ENCODE measurements around the gene THRA. TPM values are rescaled to one million over a fixed set of nuclear protein-coding genes. Genes with fewer than 3 reads are reported as not detected.

The THRA gene
- total RNA-seq, 1 donor from 2014 or later, result 30.8 TPM

DNA sequence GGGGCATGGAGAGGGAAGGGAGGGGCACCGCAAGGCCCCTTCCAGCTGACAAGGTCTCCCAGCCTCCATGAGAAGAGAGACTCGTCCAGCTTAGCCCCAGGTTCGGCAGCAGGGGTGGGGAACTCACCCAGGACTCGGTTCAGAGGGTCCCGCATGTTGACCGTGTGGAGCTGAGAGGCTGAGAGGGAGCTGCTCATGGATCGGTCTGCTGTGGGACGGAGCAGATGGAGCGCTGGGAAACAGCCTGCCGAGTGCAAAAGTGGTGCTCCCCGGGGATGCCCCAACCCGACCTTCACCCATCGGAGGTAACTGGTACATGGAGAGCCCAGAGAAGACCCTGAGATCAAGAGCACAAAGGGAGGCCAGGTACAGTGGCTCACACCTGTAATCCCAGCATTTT, 42.6 kb upstream of the THRA start:
- peaks cover 24 to 33% (median 28%) of the 10 kb centered on the region in 3 donors for H3K36me3 ChIP-seq (ENCODE audit: control insufficient read depth in 3 of 3, insufficient read depth in 3 of 3, low read length in 3 of 3)
- H3K9me3 ChIP-seq (ENCODE audit: control insufficient read depth in 3 of 3, low read length in 3 of 3), result no peaks in the 10 kb centered on the region
- peak overlapping the region; percentile 79 for H3K27ac ChIP-seq (ENCODE audit: low read depth, low read length)
- peak overlapping the region in 1 of 3 donors; percentile 82 for H3K9ac ChIP-seq (ENCODE audit: low read depth in 1 of 3, low read length in 3 of 3)
- no peak overlapping the region for H3K4me3 ChIP-seq (ENCODE audit: low read length in 3 of 3)
- H3K27me3 ChIP-seq (ENCODE audit: control insufficient read depth in 3 of 3, insufficient read depth in 3 of 3, low read length in 3 of 3), result no peaks in the 10 kb centered on the region
- peaks cover 67 to 86% (median 78%) of the 10 kb centered on the region in 3 donors for H3K4me1 ChIP-seq (ENCODE audit: control insufficient read depth in 3 of 3, insufficient read depth in 3 of 3, low read length in 3 of 3)

DNA sequence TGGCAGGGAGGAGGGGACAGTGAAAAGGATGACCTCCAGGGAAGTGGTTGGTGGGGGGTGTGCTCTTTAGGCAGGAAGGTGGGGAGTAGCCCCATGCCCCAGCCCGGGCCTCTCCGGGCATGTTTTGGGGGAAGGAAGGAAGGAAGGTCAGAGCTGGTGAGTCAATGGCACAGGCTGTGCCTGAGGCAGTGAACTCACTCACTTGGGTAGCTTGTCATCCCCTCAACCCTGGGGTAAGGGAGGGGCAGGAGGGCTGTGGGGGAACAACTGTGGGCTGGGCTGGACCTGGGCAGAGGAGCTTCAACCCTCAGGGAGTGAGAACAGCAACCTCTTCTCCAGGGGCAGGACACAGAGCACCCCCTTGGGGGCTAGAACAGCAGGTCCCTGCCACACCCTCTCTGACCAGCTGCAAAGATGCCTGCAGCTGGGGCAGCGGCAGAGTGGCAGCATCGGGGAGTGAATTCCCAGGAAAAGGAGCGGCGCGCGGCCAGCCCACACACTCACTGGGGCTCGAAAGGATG, 41.3 kb upstream of the THRA start:
- Histone ChIP-seq H3K4me1 (ENCODE audit: control insufficient read depth in 3 of 3, insufficient read depth in 3 of 3, low read length in 3 of 3) (peaks cover 69 to 82% (median 69%) of the 10 kb centered on the region in 3 donors), H3K9ac (ENCODE audit: low read depth in 1 of 3, low read length in 3 of 3) (peak overlapping the region in 1 of 3 donors; percentile 11), H3K27ac (ENCODE audit: low read depth, low read length) (peak overlapping the region; percentile 47), H3K27me3 (ENCODE audit: control insufficient read depth in 3 of 3, insufficient read depth in 3 of 3, low read length in 3 of 3) (no peaks in the 10 kb centered on the region), H3K4me3 (ENCODE audit: low read length in 3 of 3) (no peak overlapping the region), H3K9me3 (ENCODE audit: control insufficient read depth in 3 of 3, low read length in 3 of 3) (no peaks in the 10 kb centered on the region), H3K36me3 (ENCODE audit: control insufficient read depth in 3 of 3, insufficient read depth in 3 of 3, low read length in 3 of 3) (peaks cover 36 to 47% (median 38%) of the 10 kb centered on the region in 3 donors)

DNA sequence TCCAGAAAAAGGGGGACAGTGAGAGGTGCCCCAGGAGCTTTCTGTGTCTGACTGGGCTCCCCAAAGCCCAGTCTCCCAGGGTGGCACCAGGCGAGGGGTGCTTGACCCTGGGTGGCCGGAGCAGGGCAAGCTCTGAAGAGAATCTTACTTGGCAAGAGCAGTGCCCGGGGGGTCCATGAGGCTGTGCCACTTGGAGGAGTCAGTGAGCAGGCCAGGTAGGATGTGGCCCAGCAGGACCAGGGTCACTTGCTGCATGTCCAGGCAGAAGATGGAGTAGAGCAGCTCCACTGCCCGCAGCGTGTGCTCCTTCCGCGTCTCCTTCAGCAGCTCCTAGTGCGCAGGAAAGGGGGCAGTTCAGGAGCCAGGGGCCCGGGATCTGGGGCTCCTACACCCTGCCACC, 40.3 kb upstream of the THRA start:
- no peak overlapping the region for H3K4me3 ChIP-seq (ENCODE audit: low read length in 3 of 3)
- peaks cover 64 to 81% (median 68%) of the 10 kb centered on the region in 3 donors for H3K4me1 ChIP-seq (ENCODE audit: control insufficient read depth in 3 of 3, insufficient read depth in 3 of 3, low read length in 3 of 3)

DNA sequence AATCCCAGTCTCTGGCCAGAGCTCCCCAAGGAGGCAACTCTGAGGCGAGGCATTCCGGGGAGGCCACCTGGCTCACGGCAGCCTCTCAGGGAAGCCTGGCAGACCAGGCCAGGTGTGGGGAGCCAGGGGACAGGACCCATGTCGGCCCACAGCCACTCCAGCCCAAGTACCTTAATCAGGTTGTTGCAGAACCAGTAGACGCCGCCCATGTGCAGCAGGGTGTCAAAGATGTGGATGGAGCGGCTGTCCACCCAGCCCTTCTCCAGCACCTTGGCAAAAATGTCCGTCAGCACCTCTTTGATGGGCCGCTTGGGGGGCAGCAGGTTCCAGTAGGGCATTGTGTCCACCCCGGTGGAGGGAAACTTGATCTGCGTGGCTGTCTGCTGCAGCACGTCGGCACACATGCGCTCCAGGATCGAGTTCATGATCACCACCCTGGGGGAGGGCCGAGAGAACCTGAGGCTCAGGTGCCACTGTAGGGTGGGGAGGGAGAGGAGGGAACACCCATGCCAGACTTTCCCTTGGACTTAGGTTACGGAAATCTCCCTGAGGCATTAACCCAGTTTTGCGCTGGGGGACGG, 39.7 kb upstream of the THRA start:
- H3K36me3 ChIP-seq (ENCODE audit: control insufficient read depth in 3 of 3, insufficient read depth in 3 of 3, low read length in 3 of 3), result peaks cover 43 to 54% (median 46%) of the 10 kb centered on the region in 3 donors

More for the DNA sequence above, 40.3 kb upstream of the THRA start:
- peak overlapping the region; percentile 11 for H3K27ac ChIP-seq (ENCODE audit: low read depth, low read length)
- no peaks in the 10 kb centered on the region for H3K9me3 ChIP-seq (ENCODE audit: control insufficient read depth in 3 of 3, low read length in 3 of 3)
- H3K36me3 ChIP-seq (ENCODE audit: control insufficient read depth in 3 of 3, insufficient read depth in 3 of 3, low read length in 3 of 3), result peaks cover 39 to 50% (median 42%) of the 10 kb centered on the region in 3 donors
- no peak overlapping the region for H3K9ac ChIP-seq (ENCODE audit: low read depth in 1 of 3, low read length in 3 of 3)
- H3K27me3 ChIP-seq (ENCODE audit: control insufficient read depth in 3 of 3, insufficient read depth in 3 of 3, low read length in 3 of 3), result no peaks in the 10 kb centered on the region

DNA sequence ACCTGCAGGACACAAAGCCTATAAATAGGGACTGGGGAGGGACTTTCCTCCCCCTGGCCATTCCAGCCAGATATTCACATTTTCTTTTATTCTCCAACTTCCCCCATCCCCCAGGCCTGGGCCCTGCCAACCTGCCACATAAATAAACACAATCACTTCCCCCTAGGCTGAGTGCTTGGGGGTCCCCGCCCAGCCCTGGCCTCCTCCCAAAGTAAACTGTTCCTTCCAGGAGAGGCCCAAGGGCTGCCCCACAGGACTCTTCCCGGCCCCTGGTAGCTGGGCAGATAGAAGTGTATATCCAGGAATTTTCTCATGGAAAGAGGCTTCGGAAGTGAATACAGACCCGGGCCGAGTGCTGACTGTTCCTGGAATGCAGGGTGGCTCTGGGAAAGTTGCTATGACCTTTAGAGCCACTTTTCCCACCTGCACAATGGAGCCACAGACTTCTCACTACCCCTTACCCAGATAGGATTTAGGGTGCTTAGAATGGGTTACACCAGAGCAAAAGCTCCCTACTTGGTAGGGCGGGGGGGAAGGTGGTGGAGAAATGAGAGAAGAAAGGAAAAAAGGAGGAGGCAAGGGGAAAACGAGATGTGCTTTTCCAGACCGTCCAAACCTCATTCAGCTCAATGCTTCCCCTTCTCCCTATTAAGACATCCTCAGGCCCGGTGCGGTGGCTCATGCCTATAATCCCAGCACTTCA, 39.0 kb upstream of the THRA start:
- no peaks in the 10 kb centered on the region for H3K27me3 ChIP-seq (ENCODE audit: control insufficient read depth in 3 of 3, insufficient read depth in 3 of 3, low read length in 3 of 3)
- peak overlapping the region; percentile 71 for H3K27ac ChIP-seq (ENCODE audit: low read depth, low read length)

More for the DNA sequence above, 39.7 kb upstream of the THRA start:
- H3K27me3 ChIP-seq (ENCODE audit: control insufficient read depth in 3 of 3, insufficient read depth in 3 of 3, low read length in 3 of 3), result no peaks in the 10 kb centered on the region
- H3K27ac ChIP-seq (ENCODE audit: low read depth, low read length), result peak overlapping the region; percentile 71
- no peak overlapping the region for H3K4me3 ChIP-seq (ENCODE audit: low read length in 3 of 3)
- H3K9ac ChIP-seq (ENCODE audit: low read depth in 1 of 3, low read length in 3 of 3), result peak overlapping the region; percentile 20 to 71 (median 50)
- H3K9me3 ChIP-seq (ENCODE audit: control insufficient read depth in 3 of 3, low read length in 3 of 3), result no peaks in the 10 kb centered on the region
- peaks cover 58 to 76% (median 63%) of the 10 kb centered on the region in 3 donors for H3K4me1 ChIP-seq (ENCODE audit: control insufficient read depth in 3 of 3, insufficient read depth in 3 of 3, low read length in 3 of 3)

DNA sequence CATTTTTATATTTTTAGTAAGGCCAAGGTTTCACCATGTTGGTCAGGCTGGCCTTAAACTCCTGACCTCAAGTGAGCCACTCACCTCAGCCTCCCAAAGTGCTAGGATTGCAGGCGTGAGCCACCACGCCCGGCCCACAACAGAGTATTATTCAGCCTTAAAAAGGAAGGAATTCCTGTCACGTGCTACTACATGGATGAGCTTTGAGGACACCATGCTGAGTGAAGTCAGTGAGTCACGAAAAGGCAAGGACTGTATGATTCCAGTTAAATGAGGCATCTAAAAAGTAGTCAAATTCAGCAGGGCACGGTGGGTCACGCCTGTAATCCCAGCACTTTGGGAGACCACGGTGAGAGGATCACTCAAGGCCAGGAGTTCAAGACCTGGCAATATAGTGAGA, 37.9 kb upstream of the THRA start:
- no peak overlapping the region for H3K9ac ChIP-seq (ENCODE audit: low read depth in 1 of 3, low read length in 3 of 3)
- H3K9me3 ChIP-seq (ENCODE audit: control insufficient read depth in 3 of 3, low read length in 3 of 3), result no peaks in the 10 kb centered on the region
- no peak overlapping the region for H3K4me3 ChIP-seq (ENCODE audit: low read length in 3 of 3)
- H3K27ac ChIP-seq (ENCODE audit: low read depth, low read length), result no peak overlapping the region
- peaks cover 40 to 57% (median 44%) of the 10 kb centered on the region in 3 donors for H3K4me1 ChIP-seq (ENCODE audit: control insufficient read depth in 3 of 3, insufficient read depth in 3 of 3, low read length in 3 of 3)
- H3K36me3 ChIP-seq (ENCODE audit: control insufficient read depth in 3 of 3, insufficient read depth in 3 of 3, low read length in 3 of 3), result peaks cover 52 to 66% (median 59%) of the 10 kb centered on the region in 3 donors
- no peaks in the 10 kb centered on the region for H3K27me3 ChIP-seq (ENCODE audit: control insufficient read depth in 3 of 3, insufficient read depth in 3 of 3, low read length in 3 of 3)

More for the DNA sequence above, 39.0 kb upstream of the THRA start:
- no peak overlapping the region for H3K4me3 ChIP-seq (ENCODE audit: low read length in 3 of 3)
- peak overlapping the region in 2 of 3 donors; percentile 50 to 71 for H3K9ac ChIP-seq (ENCODE audit: low read depth in 1 of 3, low read length in 3 of 3)
- H3K9me3 ChIP-seq (ENCODE audit: control insufficient read depth in 3 of 3, low read length in 3 of 3), result no peaks in the 10 kb centered on the region
- H3K4me1 ChIP-seq (ENCODE audit: control insufficient read depth in 3 of 3, insufficient read depth in 3 of 3, low read length in 3 of 3), result peaks cover 51 to 69% (median 56%) of the 10 kb centered on the region in 3 donors
- H3K36me3 ChIP-seq (ENCODE audit: control insufficient read depth in 3 of 3, insufficient read depth in 3 of 3, low read length in 3 of 3), result peaks cover 47 to 59% (median 51%) of the 10 kb centered on the region in 3 donors

DNA sequence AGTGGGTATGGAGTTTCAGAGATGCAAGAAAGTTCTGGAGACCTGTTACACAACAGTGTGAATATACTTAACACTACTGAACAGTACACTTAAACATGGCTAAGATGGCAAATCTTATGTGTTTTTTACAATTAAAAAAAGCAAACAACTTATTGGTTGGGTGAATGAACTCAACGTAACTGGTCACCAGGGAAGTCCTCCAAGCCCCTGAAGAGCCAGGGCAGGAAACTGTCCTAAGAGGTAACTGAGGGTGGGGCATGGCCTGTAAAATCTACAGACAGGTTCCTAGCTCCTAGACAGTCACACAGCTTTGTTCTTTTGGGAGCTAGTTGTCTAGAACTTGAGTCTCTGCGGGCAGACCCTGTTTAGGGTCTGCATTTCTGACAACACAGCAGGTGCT, 37.2 kb upstream of the THRA start:
- Histone ChIP-seq H3K36me3 (ENCODE audit: control insufficient read depth in 3 of 3, insufficient read depth in 3 of 3, low read length in 3 of 3) (peaks cover 51 to 65% (median 58%) of the 10 kb centered on the region in 3 donors), H3K9ac (ENCODE audit: low read depth in 1 of 3, low read length in 3 of 3) (no peak overlapping the region), H3K4me3 (ENCODE audit: low read length in 3 of 3) (no peak overlapping the region), H3K4me1 (ENCODE audit: control insufficient read depth in 3 of 3, insufficient read depth in 3 of 3, low read length in 3 of 3) (peaks cover 35 to 53% (median 39%) of the 10 kb centered on the region in 3 donors), H3K27ac (ENCODE audit: low read depth, low read length) (no peak overlapping the region), H3K27me3 (ENCODE audit: control insufficient read depth in 3 of 3, insufficient read depth in 3 of 3, low read length in 3 of 3) (no peaks in the 10 kb centered on the region), H3K9me3 (ENCODE audit: control insufficient read depth in 3 of 3, low read length in 3 of 3) (no peaks in the 10 kb centered on the region)

DNA sequence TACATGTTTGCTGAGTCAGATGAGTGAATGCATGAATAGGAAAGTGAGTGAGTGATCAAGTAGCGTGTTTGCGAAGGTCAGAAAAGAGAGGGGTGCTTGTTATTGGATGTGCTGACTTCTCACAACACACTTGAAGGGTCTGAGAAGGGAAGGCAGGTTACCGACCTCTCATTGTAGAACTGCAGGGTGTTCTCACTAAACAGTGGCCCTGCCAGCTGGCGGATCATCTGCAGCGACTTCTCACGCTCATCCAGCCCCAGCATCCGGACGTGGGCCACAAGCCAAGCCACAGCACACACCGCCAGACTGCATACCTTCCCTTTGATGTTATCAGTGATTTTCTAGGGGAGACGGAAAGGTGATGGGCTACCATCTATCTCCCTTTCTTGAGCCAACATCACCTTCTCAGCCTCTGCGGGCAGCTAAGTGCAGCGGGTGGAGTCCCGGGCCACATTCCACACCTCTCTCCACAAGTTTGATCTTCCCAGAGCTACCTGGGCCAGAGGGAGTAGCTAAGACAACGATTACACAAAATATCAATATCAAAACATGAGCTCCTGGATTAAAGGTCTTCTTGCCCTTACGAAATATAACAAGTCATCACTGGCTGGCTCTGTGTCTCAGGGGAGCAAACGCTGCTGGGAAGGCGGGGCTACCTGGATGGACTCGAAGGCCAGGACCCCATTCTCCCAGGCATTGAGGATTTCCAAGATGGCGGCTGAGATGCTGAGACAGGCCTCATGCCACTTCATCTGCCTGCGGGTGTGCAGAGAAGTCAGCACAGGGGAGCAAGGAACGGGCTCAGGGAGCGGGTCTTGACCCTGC, 36.6 kb upstream of the THRA start:
- H3K4me1 ChIP-seq (ENCODE audit: control insufficient read depth in 3 of 3, insufficient read depth in 3 of 3, low read length in 3 of 3), result peaks cover 32 to 56% (median 43%) of the 10 kb centered on the region in 3 donors
- no peak overlapping the region for H3K27ac ChIP-seq (ENCODE audit: low read depth, low read length)
- peaks cover 57 to 69% (median 63%) of the 10 kb centered on the region in 3 donors for H3K36me3 ChIP-seq (ENCODE audit: control insufficient read depth in 3 of 3, insufficient read depth in 3 of 3, low read length in 3 of 3)
- H3K9ac ChIP-seq (ENCODE audit: low read depth in 1 of 3, low read length in 3 of 3), result peak overlapping the region; percentile 10 to 38 (median 35)
- H3K27me3 ChIP-seq (ENCODE audit: control insufficient read depth in 3 of 3, insufficient read depth in 3 of 3, low read length in 3 of 3), result no peaks in the 10 kb centered on the region
- H3K9me3 ChIP-seq (ENCODE audit: control insufficient read depth in 3 of 3, low read length in 3 of 3), result no peaks in the 10 kb centered on the region
- no peak overlapping the region for H3K4me3 ChIP-seq (ENCODE audit: low read length in 3 of 3)

DNA sequence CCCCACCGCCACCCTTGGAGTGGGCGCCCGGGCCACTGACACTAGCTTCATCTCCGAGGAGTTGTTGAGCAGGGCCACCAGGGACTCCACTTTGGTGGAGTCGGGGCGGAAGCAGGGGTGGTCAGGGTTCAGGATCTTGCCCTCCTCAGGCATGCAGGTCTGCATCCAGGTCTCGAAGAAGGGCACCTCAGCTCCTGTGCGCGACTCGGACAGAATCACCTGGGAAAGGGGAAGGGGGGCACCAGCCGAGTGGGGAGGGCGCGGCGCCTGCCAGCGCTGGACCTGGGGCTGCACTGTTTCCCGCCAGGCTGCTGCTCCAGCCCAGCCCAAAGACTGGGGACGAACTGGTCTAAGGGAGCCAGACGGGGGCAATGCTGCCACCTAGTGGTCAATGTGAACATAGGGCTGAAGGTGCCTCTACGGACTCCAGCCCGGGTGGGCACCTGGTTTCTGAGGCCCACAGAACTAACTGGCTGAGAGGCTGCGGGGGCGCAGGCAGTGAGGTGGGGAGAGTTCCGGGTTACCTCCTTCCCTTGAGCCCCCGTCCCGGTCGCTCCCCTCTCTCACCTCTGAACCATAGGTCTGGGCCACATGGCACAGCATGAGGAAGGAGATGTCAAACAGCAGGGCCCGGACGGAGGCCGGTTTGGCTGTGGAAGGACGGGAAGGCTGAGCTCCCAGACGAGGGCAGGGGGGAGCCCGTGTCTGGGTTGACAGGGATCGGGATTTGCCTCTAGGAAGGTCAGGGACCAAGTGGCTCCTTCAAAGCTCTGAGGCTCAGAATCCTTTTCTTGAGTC, 35.8 kb upstream of the THRA start:
- H3K9me3 ChIP-seq (ENCODE audit: control insufficient read depth in 3 of 3, low read length in 3 of 3), result no peaks in the 10 kb centered on the region
- no peaks in the 10 kb centered on the region for H3K27me3 ChIP-seq (ENCODE audit: control insufficient read depth in 3 of 3, insufficient read depth in 3 of 3, low read length in 3 of 3)
- H3K9ac ChIP-seq (ENCODE audit: low read depth in 1 of 3, low read length in 3 of 3), result peak overlapping the region in 2 of 3 donors; percentile 38 to 50
- H3K36me3 ChIP-seq (ENCODE audit: control insufficient read depth in 3 of 3, insufficient read depth in 3 of 3, low read length in 3 of 3), result peaks cover 60 to 70% (median 65%) of the 10 kb centered on the region in 3 donors
- H3K4me1 ChIP-seq (ENCODE audit: control insufficient read depth in 3 of 3, insufficient read depth in 3 of 3, low read length in 3 of 3), result peaks cover 37 to 56% (median 44%) of the 10 kb centered on the region in 3 donors
- H3K27ac ChIP-seq (ENCODE audit: low read depth, low read length), result no peak overlapping the region
- H3K4me3 ChIP-seq (ENCODE audit: low read length in 3 of 3), result peak overlapping the region in 1 of 3 donors; percentile 14

Measured in skeletal muscle tissue (tissue), 4 donors.